GM06990 (cell line): Measurements from ENCODE around the gene ALDOC.
"Not testable (repeated sequence)": the region's sequence is repeated elsewhere in the genome, so short reads cannot be mapped to it uniquely, and the experiment has no call there.

Source experiments
- DNase-seq: peaks from one replicate; pipeline ENCODE4 v3.0.0-alpha.2; 2011; ENCODE audit not compliant: insufficient read length; ENCODE audit errors: extremely low read depth
- H3K27me3 ChIP-seq: replicated peaks from 2 replicates; pipeline ENCODE4 v1.6.0; 2011; ENCODE audit warnings: low read length; ENCODE audit not compliant: control insufficient read depth, insufficient read depth
- H3K36me3 ChIP-seq: 2 replicates; pipeline ENCODE4 v1.5.1; 2011; ENCODE audit warnings: low read length; ENCODE audit not compliant: control insufficient read depth, insufficient read depth
- H3K4me3 ChIP-seq: replicated peaks from 2 replicates; pipeline ENCODE4 v1.5.1; 2011; ENCODE audit warnings: low read depth, mild to moderate bottlenecking, control low read depth, low read length
- TF ChIP-seq, protein P1 (sequence below): IDR thresholded peaks from 2 replicates; pipeline ENCODE4 v1.5.1; 2011; ENCODE audit warnings: low read length, control low read depth, mild to moderate bottlenecking, inconsistent platforms; ENCODE audit not compliant: insufficient read depth, poor library complexity, severe bottlenecking

ALDOC gene

DNA sequence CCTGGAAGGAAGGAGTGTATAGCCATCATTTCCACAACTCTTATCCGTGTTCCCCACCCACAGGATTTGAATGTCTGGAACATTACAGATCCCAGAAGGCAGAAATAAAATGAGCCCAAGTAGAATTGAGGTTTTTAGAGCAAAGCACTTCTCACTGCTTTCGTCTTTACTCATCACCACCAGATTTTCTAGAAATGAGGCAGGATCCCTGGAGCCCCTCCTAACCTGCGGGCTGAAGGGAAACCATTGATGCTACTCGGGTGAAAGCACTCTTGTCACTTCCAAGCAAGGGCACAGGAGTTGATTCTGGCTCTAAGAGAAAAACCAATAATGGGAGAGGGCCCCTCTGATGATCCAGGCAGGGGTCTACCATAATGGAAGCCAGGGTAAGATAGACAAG is 2.8 kb upstream of the ALDOC start:
- DNase-seq, result no peak
- H3K36me3 ChIP-seq, result peaks cover 26% of the 10 kb centered on the region
- no peak overlapping the region for H3K4me3 ChIP-seq
- no peaks in the 10 kb centered on the region for H3K27me3 ChIP-seq
- TF ChIP-seq, protein P1, sequence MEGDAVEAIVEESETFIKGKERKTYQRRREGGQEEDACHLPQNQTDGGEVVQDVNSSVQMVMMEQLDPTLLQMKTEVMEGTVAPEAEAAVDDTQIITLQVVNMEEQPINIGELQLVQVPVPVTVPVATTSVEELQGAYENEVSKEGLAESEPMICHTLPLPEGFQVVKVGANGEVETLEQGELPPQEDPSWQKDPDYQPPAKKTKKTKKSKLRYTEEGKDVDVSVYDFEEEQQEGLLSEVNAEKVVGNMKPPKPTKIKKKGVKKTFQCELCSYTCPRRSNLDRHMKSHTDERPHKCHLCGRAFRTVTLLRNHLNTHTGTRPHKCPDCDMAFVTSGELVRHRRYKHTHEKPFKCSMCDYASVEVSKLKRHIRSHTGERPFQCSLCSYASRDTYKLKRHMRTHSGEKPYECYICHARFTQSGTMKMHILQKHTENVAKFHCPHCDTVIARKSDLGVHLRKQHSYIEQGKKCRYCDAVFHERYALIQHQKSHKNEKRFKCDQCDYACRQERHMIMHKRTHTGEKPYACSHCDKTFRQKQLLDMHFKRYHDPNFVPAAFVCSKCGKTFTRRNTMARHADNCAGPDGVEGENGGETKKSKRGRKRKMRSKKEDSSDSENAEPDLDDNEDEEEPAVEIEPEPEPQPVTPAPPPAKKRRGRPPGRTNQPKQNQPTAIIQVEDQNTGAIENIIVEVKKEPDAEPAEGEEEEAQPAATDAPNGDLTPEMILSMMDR, result no peak

DNA sequence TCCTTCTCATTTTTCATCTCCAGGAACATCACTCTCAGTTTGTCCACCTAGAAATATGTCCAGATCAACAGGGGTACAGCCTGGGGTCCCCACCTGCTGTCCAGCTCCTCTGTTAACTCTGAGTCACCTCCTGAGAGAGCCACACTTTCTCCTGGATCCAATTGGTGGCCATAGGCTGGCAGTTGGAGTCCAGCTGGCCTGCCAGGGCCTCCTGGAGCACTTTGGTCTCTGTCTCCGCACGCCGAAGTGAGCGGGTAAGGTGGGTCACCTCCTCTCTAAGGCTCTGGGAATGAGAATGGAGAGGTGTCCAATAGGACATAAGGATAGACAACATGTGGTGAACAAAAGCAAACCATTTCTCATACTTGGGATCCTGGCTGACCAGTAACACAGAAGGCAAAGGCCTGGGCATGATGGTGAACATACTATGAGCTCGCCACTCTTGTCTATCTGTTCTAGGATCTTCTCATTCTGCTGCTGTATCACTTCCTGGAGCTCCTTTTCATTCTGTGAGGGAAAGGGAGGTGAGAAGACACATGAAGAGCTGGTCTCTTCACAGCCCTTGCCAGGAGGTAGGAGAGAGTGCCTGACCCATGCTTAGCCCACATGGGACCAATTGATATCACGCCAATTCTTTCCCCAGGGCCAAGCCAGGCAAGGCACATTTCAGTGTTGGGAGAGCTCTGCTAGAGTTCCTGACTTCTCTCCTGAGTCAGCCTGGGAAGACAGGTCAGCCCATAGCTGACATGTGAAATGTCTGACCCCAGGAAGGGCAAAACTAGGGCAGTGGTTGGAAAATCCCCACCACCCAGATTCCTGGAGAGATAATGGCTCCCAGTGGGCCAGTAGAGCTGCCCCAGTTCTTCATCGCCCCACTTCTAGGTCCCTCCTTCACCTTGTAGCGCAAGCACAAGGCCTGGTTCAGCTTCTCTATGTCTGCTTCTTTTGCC is 1.8 kb upstream of the ALDOC start:
- no peak for DNase-seq
- Histone ChIP-seq H3K4me3 (no peak overlapping the region), H3K27me3 (no peaks in the 10 kb centered on the region), H3K36me3 (peaks cover 19% of the 10 kb centered on the region)
- TF ChIP-seq, protein P1, result no peak

DNA sequence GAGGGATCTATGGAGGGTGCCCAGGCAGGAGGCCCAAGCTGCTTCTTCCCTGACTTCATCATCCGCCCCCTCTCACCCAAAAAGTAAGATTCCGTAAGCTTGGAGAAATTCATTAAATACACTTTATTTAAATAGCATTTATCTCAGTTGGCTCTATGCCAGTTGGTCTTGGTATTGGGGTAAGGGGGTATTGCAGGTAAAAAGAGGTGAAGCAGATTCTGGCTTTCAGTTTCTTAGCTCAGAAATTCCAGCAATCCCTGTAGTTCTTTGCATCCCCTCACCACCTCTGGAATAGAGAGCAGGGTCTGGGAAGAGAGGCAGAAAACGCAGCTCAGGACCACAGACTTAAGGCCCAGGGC is 750 bp upstream of the ALDOC start:
- DNase-seq, result no peak
- H3K4me3 ChIP-seq, result no peak overlapping the region
- TF ChIP-seq, protein P1, result no peak
- H3K36me3 ChIP-seq, result peaks cover 20% of the 10 kb centered on the region
- no peaks in the 10 kb centered on the region for H3K27me3 ChIP-seq

DNA sequence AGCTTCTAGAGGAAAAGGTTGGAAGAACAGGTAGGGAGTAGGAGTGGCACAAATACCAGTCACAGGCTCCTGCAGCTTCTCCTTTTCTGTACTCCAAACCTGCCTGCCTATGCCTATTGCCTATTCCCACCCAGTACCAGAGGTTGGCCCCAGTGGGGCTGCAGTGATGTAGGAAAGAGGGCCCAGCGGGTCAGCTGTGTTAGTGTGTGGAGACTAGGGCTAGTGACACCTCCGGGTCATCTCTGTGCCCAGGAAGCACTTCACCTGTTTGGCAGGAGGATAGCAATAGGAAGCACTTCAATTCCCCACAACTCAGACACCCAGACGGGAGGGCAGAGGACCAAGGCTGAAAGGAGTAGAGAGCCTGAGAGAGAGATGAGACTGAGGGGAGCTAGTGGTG is 679 bp downstream of the ALDOC start:
- DNase-seq, H3K27me3 ChIP-seq: not testable (repeated sequence)
- Histone ChIP-seq H3K36me3 (peaks cover 20% of the 10 kb centered on the region), H3K4me3 (peak overlapping the region; percentile 12; the same call in 1 of the 2 replicates)

DNA sequence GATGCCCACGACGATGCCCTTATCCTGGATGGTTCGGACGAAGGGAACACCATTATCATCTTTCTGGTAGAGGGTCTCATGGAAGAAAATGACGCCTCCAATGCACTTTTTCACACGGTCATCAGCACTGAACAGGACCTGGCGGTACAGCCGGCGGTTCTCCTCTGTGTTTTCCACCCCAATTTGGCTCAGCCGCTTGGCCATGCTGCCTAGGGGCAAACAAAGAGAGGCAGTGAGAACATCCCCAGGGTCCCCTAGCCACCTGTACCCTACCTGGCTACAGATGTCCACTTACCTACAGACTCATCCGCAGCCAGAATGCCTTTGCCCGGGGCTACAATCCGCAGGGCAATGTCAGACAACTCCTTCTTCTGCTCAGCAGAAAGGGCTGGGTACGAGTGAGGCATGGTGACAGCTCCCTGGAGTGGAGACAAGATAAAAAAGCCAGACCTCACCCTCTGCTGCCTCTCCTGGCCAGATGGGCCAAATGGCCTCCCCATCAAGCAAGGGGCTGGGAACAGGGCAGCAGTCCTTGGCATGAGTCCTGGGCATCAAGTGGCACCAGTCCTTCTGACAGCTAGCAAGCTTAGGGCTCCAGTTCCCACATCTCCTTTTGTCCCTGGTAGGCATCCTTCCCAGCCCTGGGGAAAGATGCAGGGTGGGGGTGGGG is 1.4 kb downstream of the ALDOC start:
- Histone ChIP-seq H3K4me3 (no peak overlapping the region), H3K27me3 (no peaks in the 10 kb centered on the region), H3K36me3 (peaks cover 20% of the 10 kb centered on the region)
- TF ChIP-seq, protein P1, result peak; percentile 23
- no peak for DNase-seq

DNA sequence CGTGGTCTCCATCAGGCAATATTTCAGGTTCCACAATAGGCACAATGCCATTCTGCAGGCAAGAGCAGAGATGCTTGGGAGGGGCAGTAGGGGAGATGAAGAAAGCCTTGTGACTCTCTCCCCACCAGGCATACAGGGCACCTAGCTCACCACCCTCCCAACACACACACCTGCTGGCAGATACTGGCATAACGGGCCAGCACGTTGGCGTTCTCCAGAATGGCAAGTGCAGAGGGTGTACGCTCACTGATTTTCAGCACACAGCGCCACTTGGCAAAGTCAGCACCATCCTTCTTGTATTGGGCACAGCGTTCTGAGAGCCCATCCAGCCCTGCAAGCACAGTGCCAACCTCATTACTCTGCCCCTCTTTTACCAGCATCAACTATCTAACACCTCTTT is 2.2 kb downstream of the ALDOC start:
- Histone ChIP-seq H3K27me3 (no peaks in the 10 kb centered on the region), H3K4me3 (no peak overlapping the region), H3K36me3 (peaks cover 18% of the 10 kb centered on the region)
- TF ChIP-seq, protein P1, result no peak
- DNase-seq, result no peak
